GM19324 (cell line): ENCODE results near the gene ROR2.

Experiments used
- ATAC-seq: cut with Tn5 transposase; IDR thresholded peaks from one replicate; pipeline ENCODE4 v1.9.1; 2021; ENCODE audit warnings: mild to moderate bottlenecking, moderate library complexity; ENCODE audit not compliant: unreplicated experiment, low FRiP score

The ROR2 gene

DNA sequence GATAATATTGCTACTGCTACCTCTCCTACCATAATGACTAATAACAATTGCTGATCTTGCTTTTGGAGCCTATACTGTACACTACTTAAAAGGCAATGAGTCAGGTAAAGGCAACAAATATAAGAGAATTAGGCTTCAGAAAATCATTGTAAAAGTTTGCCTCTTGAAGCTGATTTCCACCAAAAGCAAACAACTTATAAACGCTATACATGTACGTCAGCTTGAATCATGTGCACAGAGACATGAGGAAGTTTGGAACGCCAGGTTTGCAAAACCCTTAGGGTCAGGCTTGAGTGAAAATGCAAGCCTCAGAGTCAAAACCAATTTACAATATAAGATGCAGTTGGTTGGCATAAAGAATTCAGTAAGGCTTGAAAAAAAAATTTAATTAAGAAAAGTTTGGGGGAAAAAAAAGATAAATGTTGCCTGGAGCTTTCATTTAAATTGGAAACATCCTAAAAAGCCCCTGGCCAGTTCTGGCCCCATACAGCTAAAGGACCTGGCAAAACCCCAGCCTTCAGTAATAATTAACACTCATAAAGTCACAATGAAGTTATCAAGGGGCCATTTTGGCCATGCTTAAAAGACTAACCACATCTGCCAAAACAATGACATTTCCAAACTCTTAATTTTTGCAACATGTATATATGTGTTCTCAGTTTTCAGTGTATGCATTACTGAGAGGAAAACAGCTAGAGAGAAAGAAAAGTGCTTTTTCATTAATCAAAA, 345.4 kb downstream of the ROR2 start:
- no peak for ATAC-seq

DNA sequence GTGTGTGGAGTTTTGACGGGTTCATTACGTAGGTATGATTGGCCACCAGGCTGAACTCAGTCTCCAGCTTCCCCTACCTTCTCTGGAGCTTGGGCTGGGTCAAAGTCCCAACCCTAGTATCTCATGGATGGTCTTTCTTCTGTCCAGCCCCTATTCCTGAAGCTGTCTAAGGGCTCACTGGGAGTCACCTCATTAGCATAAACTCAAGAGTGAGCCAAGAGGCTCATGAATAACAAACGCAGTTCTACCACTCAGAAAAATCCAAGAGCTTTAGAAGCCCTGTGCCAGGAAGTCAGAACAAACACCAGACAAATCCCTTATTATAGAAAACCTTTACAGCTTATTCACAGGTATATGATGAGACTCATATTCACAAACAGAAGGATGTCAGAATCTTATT, 346.1 kb downstream of the ROR2 start:
- ATAC-seq = no peak

DNA sequence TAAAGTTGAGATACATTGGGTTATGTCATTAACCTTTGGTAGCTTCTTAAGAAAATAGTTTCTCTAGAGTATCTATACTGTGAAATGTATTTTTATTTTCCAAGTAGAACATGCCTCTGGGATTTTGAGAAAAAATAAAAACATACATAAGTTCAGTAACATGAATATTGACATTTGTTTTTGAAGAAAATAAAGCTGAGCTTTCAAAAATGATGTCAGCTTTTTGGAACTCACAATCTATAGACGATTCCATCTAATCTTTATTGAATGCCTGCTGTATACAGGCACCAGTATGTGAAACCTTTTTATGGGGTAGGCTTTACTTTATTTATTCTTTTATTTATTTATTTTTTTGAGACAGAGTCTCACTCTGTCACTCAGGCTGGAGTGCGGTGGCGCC, 350.5 kb downstream of the ROR2 start:
- no peak for ATAC-seq

DNA sequence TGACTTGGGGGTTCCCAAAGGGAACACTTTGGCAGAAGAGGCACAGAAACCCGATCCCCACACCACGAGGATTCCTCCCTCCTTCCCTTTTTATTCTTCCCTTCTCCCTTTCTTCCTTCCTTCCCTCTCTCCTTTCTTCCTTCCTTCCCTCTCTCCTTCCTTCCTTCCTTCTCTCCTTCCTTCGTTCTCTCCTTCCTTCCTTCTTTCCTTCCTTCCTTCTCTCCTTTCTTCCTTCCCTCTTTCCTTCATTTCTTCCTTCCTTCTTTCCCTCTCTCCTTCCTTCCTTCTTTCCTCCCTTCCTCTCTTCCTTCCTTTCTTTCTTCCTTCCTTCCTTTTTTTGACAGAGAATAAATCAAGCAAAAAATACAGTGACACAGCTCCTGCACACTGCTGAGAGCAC, 358.4 kb downstream of the ROR2 start:
- ATAC-seq = no peak

DNA sequence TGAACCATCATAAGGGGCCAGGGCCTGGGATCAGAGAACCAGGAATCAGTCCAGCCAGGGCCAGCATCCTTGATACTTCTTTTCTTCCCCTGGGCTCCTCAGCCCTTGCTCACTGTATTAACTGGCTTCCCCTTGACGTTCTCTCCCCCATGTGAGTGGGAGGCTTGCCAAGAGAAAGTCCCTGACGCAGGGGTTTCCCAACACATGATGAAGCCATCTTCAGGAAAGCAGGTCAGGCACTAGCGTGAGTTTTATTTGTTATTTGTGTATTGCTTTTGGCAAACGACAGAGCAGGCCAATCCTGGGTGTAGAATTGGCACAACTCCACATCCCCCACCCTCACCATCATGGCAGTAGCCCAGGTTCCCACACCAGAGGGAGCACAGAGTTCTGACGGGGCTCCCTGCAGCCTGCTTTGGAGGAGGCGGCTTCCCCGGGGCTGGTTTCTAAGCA, 360.9 kb downstream of the ROR2 start:
- ATAC-seq = no peak

DNA sequence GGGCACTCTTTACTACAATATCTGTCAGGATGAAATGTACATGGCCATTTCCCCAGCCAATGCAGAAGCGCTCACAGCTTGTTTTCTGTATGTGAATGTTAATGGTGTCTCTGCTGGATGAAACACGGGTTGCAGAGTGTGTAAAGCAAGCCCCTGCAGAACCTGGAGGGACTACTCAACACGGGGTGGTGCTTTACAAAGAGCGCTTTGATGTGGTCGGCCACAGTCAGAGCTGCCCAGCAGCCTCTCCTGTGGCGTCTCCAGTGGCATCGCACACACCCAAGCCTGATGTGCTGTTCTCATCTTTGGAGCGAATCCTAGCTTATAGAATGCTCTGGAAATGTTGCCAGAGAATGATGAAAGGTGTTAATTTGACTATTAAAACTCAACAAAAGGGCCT, 363.7 kb downstream of the ROR2 start:
- ATAC-seq = no peak

DNA sequence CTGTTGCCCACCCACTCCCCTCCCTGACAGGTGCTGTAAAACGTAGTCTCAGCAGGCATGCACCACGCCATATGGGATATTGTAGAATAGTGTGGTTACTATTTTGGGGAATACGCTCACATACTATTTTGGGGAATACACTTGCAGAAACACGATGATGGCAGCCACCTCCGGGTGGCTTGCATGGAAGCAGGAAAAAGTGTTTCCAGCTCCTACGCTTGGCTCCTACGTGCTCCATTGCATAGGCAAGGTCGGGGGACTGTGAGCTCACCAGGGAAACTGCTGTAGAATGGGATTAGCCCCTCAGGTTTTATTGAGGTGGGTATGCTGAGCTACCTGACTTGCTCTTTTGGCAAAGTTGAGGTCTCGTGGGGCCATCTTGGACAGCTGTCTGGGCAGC, 366.1 kb downstream of the ROR2 start:
- no peak for ATAC-seq

DNA sequence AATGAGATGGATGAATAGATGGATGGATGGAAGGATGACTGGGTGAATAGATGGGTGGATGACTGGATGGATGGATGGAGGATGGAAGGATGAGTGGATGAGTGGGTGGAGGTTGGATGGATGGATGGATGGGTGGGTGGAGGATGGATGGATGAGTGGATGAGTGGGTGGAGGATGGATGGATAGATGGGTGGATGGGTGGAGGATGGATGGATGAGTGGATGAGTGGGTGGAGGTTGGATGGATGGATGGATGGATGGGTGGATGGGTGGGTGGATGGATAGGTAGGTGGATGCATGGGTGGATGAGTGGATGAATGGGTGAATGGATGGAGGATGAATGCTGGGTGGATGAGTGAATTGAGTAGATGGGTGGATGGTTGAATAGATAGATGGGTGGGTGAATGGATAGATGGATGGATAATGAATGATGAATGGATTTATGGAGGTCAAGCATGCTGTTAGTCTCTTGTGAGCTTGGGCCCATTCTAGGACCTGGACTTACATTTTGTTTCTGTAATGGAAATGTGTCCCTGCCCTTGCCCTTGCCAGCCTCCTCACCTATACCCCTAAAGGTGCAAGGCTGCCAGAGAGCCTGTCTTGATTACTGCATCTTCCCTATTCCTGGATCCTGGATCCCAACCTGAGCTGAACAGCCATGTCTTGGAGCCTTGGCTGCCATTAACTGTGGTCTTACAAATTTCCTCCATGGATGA, 366.7 kb downstream of the ROR2 start:
- ATAC-seq = no peak

DNA sequence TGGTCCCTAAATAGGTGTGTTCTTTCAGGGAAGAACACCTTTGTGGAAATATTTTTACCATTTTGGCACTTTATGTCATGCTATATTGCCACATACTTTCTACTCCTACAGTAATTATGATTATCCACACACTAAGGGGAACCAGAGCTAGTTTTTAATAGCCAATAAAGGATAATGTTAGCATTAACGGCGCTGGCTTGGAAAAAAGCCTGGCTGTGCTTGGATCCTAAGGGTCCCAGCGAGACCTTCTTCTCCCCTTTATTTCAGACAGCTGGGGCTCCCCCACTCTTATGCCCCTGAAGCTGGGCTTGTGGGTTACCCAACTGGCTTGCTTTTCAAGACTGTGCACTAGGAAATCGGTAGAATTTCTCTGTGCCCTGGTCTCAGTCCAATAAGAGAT, 367.8 kb downstream of the ROR2 start:
- no peak for ATAC-seq

DNA sequence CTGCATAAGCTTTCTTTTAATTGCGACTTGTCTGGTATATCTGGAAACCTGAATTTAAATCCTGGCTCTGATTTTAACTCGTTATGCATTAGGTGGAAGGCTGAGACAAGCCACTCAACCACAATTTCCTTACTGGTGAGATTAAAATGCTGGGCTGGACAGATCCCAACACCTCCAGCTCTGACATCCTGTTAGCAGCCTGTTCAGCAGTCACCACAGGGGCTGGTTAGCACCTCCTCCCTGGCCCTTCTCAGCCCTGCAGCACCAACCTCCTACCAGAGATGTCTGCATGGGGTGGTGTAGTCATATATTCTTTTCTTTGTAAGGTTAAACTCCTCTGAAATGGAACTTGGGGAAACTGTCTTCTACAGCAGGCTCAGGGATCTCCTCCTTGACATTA, 369.9 kb downstream of the ROR2 start:
- no peak for ATAC-seq

DNA sequence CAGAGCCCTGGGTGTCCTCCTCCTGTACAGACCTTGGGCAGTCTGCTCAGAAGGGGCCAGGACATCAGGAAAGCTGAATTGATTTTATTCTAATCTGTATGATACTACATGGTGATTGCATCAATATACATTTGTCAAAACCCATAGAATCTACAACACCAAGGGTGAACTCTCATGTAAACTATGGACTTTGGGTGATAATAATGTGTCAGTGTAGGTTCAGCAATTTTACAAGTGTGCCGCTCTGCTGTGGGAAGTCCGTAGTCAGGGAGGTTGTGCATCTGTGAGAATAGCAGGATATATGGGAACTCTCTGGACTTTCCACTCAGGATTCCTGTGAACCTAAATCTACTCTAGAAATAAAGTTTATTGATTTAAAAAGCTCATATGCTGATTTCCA, 371.1 kb downstream of the ROR2 start:
- ATAC-seq = no peak

DNA sequence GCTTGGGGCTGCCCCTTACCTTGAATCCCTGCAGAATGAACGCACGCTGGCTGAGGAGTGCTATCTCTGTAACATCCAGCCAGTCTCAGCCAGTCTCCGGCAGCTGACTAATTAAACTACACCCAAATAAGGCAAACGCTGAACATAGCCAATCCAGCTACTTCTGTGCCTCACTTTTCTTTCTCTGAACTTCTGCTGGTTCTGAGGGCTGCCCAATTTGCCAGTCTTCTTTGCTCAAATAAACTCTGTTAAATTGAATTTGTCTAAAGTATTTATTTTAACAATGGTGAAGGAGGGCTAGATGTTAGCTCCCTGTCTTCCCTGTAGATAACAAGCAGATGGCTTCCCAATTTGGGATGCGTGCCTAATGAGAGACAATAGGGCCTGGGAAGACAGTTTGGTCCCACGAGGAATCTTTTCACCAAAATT, 372.4 kb downstream of the ROR2 start:
- ATAC-seq = no peak

DNA sequence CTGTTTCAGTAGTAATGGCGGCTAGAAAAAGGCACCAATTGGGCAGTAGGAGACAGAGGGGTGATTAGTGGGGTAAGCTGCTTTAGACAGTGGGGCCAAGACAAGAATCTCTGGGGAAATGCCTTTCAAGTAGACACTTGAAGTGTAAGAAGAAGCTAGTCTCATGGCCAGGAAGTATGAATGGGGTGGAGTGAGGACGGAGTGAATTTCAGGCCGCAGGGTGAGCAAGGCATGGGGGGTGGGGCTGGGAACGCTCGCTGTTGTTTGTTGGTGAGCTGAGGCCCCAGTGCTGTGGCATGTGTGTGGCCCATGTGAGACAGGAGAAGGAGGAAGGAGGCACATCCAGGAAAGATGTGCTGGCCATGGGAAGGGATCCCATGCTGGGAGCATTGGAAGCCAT, 377.2 kb downstream of the ROR2 start:
- no peak for ATAC-seq

DNA sequence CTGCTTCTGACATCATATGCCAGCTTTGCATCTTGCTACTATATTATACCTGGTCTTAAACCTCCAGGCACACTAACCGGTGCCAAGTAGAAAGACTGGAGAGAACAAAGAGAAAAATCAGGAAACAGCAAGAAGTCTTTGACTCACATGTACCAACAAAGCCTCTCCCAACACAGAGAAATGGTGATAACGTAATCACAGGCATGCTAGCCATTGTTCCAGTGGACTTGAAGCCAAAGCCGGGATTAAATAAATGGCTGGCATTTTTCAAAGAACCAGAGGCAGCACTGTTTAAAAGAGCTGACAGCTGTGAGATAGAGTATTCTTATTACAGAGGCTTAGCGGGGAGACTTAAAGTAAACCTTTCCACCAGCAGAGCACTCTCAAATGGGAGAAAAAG, 378.0 kb downstream of the ROR2 start:
- no peak for ATAC-seq

DNA sequence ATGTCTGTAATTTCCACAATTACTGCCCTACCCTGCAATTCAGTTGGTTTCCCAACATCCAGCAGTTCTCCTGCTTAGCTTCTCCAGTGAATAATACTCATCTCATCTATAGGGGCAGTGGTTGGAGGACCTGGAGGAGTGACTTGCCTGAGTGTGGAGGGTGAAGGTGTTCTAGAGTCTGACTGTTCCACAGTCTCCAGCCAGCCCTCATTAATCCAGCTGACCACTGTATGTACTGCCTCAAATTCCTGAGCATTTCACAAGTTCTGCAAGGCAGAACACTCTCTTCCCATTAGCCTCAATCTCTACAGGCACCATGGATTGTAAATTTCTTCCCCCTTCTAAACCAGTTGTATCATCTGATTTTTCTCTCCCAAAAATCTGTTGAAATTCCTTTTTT, 379.0 kb downstream of the ROR2 start:
- ATAC-seq = no peak

DNA sequence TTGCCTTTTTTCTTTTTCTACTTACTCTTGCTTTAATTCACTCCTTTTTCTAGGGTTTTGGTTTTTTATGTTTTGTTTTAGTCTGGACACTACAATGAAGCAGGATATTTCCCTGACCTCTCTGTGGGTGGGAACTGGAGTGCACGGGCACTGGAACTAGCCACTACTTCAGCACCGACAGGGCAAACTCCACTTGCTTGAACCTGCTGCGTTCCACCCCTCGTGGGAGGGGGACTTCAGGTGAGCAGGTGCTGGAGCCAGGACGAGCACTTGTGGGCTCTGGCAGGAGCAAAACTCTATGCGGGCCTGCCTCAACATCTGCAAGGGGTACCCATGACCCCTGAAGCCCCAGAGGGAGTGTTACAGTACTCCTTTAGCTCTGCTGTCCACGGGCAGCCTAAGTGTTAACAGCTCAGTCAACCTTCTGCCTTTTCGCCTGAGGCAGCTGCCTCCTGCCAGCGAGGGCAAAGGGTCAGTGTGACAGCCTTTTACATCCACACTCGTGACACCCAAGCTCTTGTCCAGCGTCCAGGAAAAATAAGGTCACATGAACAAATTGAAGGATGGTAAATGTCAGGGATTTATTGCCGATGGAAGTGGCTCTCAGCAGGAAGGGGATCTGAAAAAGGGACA, 382.3 kb downstream of the ROR2 start:
- no peak for ATAC-seq

DNA sequence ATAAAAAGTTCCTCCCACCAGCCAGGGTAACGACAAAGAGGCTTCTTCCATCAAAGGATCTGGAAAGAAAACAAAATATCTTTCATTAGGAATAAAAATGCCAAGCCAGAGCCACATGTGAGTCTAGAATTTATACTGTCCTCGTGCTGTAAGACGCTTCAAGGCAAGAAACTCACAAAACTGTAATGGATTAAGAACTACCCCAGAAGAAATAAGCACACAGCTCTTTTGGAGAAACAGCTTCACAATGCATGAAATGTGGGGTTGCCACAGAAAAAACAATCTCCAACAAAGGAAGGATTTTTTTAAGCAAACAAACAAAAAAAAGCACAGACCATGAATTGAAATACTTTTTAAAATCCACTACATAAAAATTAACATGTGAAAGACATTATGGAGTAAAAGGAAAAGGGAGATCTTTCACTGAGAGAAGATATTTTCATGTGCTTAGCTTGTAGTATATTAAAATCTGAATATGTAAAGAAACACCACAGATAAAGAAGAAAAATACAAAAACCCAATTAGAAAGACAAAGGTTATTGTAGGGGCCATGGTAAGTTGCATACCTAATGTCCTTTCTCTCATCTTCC, 385.9 kb downstream of the ROR2 start:
- ATAC-seq = no peak

DNA sequence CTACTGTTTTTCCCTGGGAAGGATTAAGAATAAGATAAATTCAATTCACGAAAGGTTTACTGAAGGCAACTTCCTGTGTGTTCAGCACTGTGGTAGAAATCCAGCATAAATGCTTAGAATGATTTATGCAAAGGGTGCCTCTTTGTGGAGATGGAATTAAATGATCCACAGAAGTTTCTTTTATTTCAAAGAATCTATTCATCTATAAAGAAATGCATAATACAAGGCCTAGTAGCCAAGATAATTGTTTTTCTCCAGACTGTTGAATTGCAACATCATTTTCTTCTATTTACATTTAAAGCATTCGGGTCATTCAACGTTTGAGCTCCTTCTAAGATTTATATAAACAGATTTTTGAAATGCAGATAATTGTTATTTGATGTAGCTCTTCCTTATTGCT, 387.6 kb downstream of the ROR2 start:
- no peak for ATAC-seq

DNA sequence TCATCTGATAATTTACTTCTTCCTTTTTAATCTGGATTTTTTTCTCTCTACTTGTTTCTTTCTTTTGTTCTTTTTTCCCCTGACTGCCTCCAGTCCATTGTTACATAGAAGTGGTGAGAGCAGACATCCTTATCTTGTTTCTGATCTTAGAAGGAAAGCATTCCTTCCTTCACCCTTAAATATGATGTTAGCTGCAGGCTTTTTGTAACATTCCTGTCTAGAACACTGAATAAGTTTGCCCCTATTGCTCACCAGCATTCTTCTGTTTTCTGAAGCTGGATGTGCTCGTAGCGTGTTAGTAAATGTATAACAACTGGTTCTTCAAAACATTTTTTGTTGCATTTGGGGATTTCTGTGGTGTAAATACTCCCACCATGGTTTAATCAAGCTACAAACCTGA, 389.7 kb downstream of the ROR2 start:
- no peak for ATAC-seq

DNA sequence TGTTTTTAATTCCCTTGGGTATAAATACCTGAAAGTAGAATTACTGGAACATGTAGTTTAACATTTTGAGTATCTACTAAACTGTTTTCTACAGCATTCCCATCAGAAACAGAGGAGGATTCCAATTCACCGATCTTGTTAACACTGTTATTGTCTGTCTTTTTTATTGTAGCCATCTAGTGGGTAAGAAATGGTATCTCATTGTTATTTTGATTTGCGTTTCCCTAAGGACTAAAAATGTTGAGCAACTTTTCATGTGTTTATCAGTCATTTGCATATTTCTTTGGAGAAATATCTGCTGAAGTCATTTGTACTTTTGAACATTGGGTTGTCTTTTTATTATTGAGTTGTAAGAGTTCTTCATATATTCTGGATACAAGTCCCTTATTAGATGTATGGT, 391.1 kb downstream of the ROR2 start:
- ATAC-seq = no peak

DNA sequence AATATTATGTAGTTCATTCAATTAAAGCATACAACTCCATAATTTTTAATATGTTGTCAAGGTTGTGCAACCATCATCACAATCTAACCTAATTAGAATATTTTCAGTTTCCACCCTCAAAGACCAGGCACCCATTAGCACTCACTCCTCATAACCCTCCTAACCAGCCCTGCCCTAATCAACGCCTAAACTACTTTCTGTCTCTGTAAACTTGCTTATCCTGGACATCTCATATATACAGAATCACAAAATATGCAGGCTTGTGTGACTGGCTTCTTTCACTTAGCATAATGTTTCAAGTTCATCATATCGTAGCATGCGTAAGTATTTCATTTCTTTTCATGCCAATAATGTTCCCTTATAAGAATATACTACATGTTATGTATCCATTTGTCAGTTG, 391.6 kb downstream of the ROR2 start:
- no peak for ATAC-seq
